MM.1S (cell line): ENCODE results near the gene IL13.

Experiments
- DNase-seq: peaks from one replicate; pipeline ENCODE4 v3.0.0-alpha.2; 2015
- H2AFZ ChIP-seq: fragments of 300-600 bp; sonication (generic); 2 replicates; pipeline ENCODE4 v1.6.0; 2016; ENCODE audit warnings: antibody characterized with exemption, low read length
- H3F3A ChIP-seq: fragments of 300-600 bp; sonication (generic); 2 replicates; pipeline ENCODE4 v1.6.1; 2016; ENCODE audit warnings: mild to moderate bottlenecking, antibody characterized with exemption, low read length, moderate library complexity, mixed read lengths; ENCODE audit not compliant: insufficient read depth
- H3K27ac ChIP-seq: fragments of 300-600 bp; sonication (generic); 2 replicates; pipeline ENCODE4 v1.5.1; 2016; ENCODE audit warnings: mild to moderate bottlenecking, low read length
- H3K27me3 ChIP-seq: fragments of 300-600 bp; sonication (generic); replicated peaks from 2 replicates; pipeline ENCODE4 v1.6.0; 2016; ENCODE audit warnings: low read length; ENCODE audit not compliant: insufficient read depth
- H3K36me3 ChIP-seq: fragments of 300-600 bp; sonication (generic); replicated peaks from 2 replicates; pipeline ENCODE4 v1.6.1; 2016; ENCODE audit warnings: mild to moderate bottlenecking, low read length, mixed read lengths; ENCODE audit not compliant: insufficient read depth
- H3K4me1 ChIP-seq: fragments of 300-600 bp; sonication (generic); 2 replicates; pipeline ENCODE4 v1.6.1; 2016; ENCODE audit warnings: low read length, mixed read lengths
- H3K4me2 ChIP-seq: fragments of 300-600 bp; sonication (generic); 2 replicates; pipeline ENCODE4 v1.6.0; 2016; ENCODE audit warnings: low read depth, low read length
- H3K4me3 ChIP-seq: fragments of 300-600 bp; sonication (generic); 2 replicates; pipeline ENCODE4 v1.5.1; 2016; ENCODE audit warnings: low read length, mixed read lengths
- H3K79me2 ChIP-seq: fragments of 300-600 bp; sonication (generic); 2 replicates; pipeline ENCODE4 v1.6.1; 2016; ENCODE audit warnings: mixed run types, low read length, mixed read lengths
- H3K9ac ChIP-seq: fragments of 300-600 bp; sonication (generic); 2 replicates; pipeline ENCODE4 v1.6.1; 2016; ENCODE audit warnings: low read length, mixed read lengths
- H3K9me2 ChIP-seq: fragments of 300-600 bp; sonication (generic); replicated peaks from 2 replicates; pipeline ENCODE4 v1.6.1; 2016; ENCODE audit warnings: mild to moderate bottlenecking, low read length, mixed read lengths; ENCODE audit not compliant: insufficient read depth
- H3K9me3 ChIP-seq: fragments of 300-600 bp; sonication (generic); replicated peaks from 2 replicates; pipeline ENCODE4 v1.6.1; 2016; ENCODE audit warnings: mild to moderate bottlenecking, low read length, mixed read lengths; ENCODE audit not compliant: insufficient read depth
- H4K20me1 ChIP-seq: fragments of 300-600 bp; sonication (generic); 2 replicates; pipeline ENCODE4 v1.6.1; 2016; ENCODE audit warnings: mild to moderate bottlenecking, low read length, moderate library complexity, mixed read lengths; ENCODE audit not compliant: insufficient read depth
- EZH2 ChIP-seq: fragments of 300-600 bp; sonication (generic); optimal IDR thresholded peaks from 2 replicates; pipeline ENCODE3; 2017; ENCODE audit warnings: low read depth, mild to moderate bottlenecking, antibody characterized with exemption, low read length, mixed read lengths
- EZH2phosphoT487 ChIP-seq: fragments of 300-600 bp; sonication (generic); IDR thresholded peaks from 2 replicates; pipeline ENCODE4 v1.6.1; 2018; ENCODE audit warnings: antibody characterized with exemption, low read length
- TF ChIP-seq, protein P1 (sequence below): fragments of 300-600 bp; sonication (generic); IDR thresholded peaks from 2 replicates; pipeline ENCODE4 v1.5.1; 2016; ENCODE audit warnings: antibody characterized with exemption, low read length, mixed read lengths

Gene IL13

DNA sequence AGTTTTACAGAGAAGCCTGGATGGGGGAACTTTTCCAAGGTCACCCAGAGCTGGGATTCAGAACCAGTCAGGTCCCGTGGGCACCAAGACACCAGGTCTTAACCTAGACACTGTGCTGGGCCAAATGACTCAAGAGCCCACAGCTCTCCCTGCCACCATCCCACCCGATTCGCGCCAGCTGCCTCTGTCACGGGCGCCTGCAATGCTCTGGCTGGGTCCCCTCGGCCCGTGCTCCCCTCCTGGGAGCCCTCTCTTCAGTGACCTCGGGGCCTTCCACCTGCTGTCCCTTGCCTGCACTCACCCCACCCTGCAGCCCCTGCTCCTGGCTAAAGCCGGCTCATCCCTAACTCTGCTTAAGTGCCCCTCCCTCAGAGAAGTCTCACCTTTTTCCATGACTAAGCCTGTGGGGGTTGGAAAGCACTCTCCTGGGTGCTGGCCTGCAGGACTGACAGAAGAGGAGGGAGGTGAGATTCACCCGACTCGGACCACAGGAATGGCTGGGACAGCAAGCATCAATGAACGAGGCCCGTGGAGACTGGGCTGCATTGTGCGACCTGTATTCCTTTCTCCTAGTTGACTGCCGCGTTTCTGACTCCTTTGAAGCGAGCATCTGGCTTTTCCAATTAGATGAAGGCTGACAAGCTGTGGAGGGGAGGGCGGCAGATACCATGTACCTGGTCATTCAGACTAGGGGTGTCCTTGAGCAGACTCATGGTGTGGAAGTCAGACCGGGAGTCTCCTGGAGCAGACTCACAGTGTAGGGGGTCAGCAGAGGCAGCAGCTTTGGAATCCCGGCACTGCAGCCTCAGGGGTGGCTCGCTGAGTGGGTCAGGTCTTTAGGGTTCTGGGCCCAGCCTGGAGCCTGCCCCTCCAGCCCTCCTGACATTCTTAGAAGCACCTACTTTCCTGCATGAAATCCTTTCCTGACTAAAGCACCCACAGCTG is 10.1 kb downstream of the IL13 start:
- Histone ChIP-seq H2AFZ (no peak overlapping the region), H3K79me2 (no peaks in the 10 kb centered on the region), H3K4me1 (peaks cover 5% of the 10 kb centered on the region)

DNA sequence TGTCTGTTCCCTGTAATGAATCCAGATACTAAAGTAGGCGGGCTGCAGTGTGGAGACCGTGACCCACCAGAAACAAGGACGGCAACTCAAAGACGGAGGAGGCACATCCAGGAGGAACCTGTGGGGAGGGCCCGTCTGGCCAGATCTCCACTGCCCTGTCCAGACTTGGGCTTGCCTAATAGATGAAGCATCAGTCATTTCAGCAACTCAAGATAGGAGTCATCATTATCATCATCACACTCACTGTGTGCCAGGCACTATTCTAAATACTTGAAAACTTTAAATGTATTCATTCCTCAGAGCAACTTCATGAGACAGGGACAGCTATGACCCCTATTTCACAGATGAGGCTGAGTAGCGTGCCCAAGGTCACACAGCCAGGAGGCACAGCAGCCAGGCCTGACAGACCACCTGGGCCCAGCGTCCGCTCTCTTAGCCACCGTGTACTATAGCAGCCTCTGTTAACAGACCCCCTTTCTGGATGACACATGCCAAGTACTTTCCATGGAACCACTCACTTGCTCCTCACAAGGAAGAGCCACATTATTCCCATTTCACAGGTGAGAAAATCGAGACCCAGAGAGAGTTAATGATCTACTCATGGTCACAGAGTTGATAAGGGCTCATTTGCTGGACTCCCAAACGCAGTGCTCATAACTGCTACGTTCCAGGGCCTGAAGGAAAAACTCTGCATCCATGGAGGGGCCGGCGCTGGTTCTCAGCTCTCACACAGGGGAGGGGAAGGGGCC is 10.9 kb downstream of the IL13 start:
- H4K20me1 ChIP-seq, result no peaks in the 10 kb centered on the region
- H3K27me3 ChIP-seq, result no peaks in the 10 kb centered on the region
- no peak overlapping the region for H3K4me2 ChIP-seq
- no peaks in the 10 kb centered on the region for H3K9me3 ChIP-seq
- no peak for TF ChIP-seq EZH2
- no peak for TF ChIP-seq EZH2phosphoT487
- TF ChIP-seq, protein P1, sequence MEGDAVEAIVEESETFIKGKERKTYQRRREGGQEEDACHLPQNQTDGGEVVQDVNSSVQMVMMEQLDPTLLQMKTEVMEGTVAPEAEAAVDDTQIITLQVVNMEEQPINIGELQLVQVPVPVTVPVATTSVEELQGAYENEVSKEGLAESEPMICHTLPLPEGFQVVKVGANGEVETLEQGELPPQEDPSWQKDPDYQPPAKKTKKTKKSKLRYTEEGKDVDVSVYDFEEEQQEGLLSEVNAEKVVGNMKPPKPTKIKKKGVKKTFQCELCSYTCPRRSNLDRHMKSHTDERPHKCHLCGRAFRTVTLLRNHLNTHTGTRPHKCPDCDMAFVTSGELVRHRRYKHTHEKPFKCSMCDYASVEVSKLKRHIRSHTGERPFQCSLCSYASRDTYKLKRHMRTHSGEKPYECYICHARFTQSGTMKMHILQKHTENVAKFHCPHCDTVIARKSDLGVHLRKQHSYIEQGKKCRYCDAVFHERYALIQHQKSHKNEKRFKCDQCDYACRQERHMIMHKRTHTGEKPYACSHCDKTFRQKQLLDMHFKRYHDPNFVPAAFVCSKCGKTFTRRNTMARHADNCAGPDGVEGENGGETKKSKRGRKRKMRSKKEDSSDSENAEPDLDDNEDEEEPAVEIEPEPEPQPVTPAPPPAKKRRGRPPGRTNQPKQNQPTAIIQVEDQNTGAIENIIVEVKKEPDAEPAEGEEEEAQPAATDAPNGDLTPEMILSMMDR, result no peak
- H3K27ac ChIP-seq, result no peak overlapping the region
- no peaks in the 10 kb centered on the region for H3K36me3 ChIP-seq
- no peak overlapping the region for H2AFZ ChIP-seq
- no peak overlapping the region for H3K4me3 ChIP-seq
- H3K9me2 ChIP-seq, result no peaks in the 10 kb centered on the region
- no peaks in the 10 kb centered on the region for H3K4me1 ChIP-seq
- H3K79me2 ChIP-seq, result no peaks in the 10 kb centered on the region
- no peaks in the 10 kb centered on the region for H3F3A ChIP-seq
- no peak overlapping the region for H3K9ac ChIP-seq
- no peak for DNase-seq

More for the DNA sequence above, 10.1 kb downstream of the IL13 start:
- Histone ChIP-seq H3K4me2 (no peak overlapping the region), H3K9me2 (no peaks in the 10 kb centered on the region), H3K4me3 (no peak overlapping the region), H3K27ac (no peak overlapping the region), H3K27me3 (no peaks in the 10 kb centered on the region), H3K9ac (no peak overlapping the region), H3K9me3 (no peaks in the 10 kb centered on the region), H4K20me1 (no peaks in the 10 kb centered on the region), H3F3A (no peaks in the 10 kb centered on the region), H3K36me3 (no peaks in the 10 kb centered on the region)
- no peak for TF ChIP-seq EZH2
- TF ChIP-seq EZH2phosphoT487, result no peak
- TF ChIP-seq, protein P1, result no peak
- DNase-seq, result no peak

DNA sequence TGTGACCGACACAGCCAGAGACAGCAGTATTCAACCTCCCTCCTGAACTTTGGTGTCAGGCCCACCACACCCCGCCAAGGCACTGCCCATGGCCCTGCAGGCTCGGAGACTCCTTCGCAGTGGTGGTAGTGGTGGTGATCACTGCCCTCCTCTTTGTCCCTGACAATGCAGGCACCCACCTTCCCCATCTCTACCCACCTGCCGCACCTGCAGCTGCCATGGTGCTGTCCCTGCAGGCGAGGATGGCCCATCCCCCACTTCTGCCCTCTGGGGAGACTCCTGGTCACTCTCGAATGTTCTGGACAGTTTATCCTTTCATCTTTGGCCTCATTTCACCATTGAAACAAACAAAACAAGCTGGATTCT is 11.5 kb downstream of the IL13 start:
- TF ChIP-seq, protein P1, result no peak
- TF ChIP-seq EZH2phosphoT487 (no peak), EZH2 (no peak)
- H3K27ac ChIP-seq, result no peak overlapping the region
- H3K36me3 ChIP-seq, result no peaks in the 10 kb centered on the region
- no peak overlapping the region for H3K4me2 ChIP-seq
- no peak overlapping the region for H3K9ac ChIP-seq
- H4K20me1 ChIP-seq, result no peaks in the 10 kb centered on the region
- no peaks in the 10 kb centered on the region for H3F3A ChIP-seq
- H2AFZ ChIP-seq, result no peak overlapping the region
- H3K9me2 ChIP-seq, result no peaks in the 10 kb centered on the region
- no peaks in the 10 kb centered on the region for H3K79me2 ChIP-seq
- H3K27me3 ChIP-seq, result no peaks in the 10 kb centered on the region
- H3K9me3 ChIP-seq, result no peaks in the 10 kb centered on the region
- no peak for DNase-seq
- H3K4me1 ChIP-seq, result no peaks in the 10 kb centered on the region
- H3K4me3 ChIP-seq, result no peak overlapping the region
